ENCODE results near the gene PRDM1. TPM values are rescaled to one million over a fixed set of nuclear protein-coding genes. Genes with fewer than 3 reads are reported as not detected.

PRDM1 gene
- total and polyA plus RNA-seq, 2 donors = 1.8 to 4.0 TPM

DNA sequence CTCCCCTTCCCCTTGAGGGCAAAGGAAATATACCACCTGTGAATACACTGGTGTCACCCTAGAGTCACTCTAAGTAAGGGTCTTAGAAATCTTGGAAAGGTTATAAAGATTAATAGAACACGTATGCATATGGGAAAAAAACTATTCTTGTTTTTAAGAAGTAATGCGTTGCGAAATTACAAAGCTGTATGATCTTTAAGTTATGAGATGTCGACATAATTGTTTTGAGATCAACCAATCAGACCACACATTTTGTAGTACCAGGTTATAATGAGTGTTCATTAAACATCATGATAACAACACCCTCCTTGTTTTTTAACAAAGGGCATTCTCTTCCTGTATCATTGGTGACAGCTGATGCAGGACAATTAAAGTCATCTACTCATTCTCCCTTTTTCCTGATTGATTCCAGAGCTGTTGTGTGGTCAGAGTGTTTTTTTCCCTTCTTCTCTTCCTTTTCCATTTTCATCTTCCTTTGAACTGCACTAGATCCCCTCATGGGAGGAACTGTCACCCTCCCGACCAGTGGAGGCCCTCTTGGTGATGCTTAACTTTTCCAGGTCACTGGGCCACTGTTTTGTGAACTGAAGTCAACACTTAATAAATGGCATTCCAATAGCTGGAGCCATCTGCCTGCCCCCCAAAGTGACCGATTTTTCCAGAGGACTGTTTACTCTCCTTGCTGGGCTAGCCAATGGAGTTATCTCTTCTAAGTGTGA is 37.0 kb downstream of the PRDM1 start:
- 96% methylated on average over 6 of the region's 6 CpGs for WGBS
- no peaks in the 10 kb centered on the region for H3K9me3 ChIP-seq (ENCODE audit: control insufficient read depth in 2 of 2, insufficient read depth in 1 of 2, low read length in 1 of 2)
- peaks cover 0 to under 1% of the 10 kb centered on the region in 2 donors for H3K4me1 ChIP-seq (ENCODE audit: control insufficient read depth in 2 of 2, insufficient read depth in 2 of 2, low read length in 2 of 2)

GRCh38 chr6:106124015-106124414 is 37.9 kb downstream of the PRDM1 start:
- H3K27me3 ChIP-seq (ENCODE audit: control insufficient read depth in 2 of 2, insufficient read depth in 1 of 2, low read length in 1 of 2) = no peaks in the 10 kb centered on the region
- H3K9me3 ChIP-seq (ENCODE audit: control insufficient read depth in 2 of 2, insufficient read depth in 1 of 2, low read length in 1 of 2) = no peaks in the 10 kb centered on the region
- 86% methylated on average over 4 of the region's 4 CpGs for WGBS
- H3K36me3 ChIP-seq (ENCODE audit: control insufficient read depth in 2 of 2, insufficient read depth in 2 of 2, low read length in 1 of 2) = no peaks in the 10 kb centered on the region
- DNase-seq (ENCODE audit: low read depth in 6 of 9, low spot score in 9 of 9) = no peak
- no peaks in the 10 kb centered on the region for H3K4me1 ChIP-seq (ENCODE audit: control insufficient read depth in 2 of 2, insufficient read depth in 2 of 2, low read length in 2 of 2)
- H3K4me3 ChIP-seq (ENCODE audit: low read length in 2 of 2) = no peak overlapping the region
- H3K27ac ChIP-seq (ENCODE audit: low read depth in 1 of 2, low read length in 1 of 2) = no peak overlapping the region

More for the DNA sequence above, 37.0 kb downstream of the PRDM1 start:
- Histone ChIP-seq H3K27me3 (ENCODE audit: control insufficient read depth in 2 of 2, insufficient read depth in 1 of 2, low read length in 1 of 2) (no peaks in the 10 kb centered on the region), H3K27ac (ENCODE audit: low read depth in 1 of 2, low read length in 1 of 2) (no peak overlapping the region), H3K4me3 (ENCODE audit: low read length in 2 of 2) (no peak overlapping the region), H3K36me3 (ENCODE audit: control insufficient read depth in 2 of 2, insufficient read depth in 2 of 2, low read length in 1 of 2) (no peaks in the 10 kb centered on the region)
- DNase-seq (ENCODE audit: low read depth in 6 of 9, low spot score in 9 of 9) = no peak

- Histone ChIP-seq H3K4me3 (ENCODE audit: low read length in 2 of 2) (no peak overlapping the region), H3K4me1 (ENCODE audit: control insufficient read depth in 2 of 2, insufficient read depth in 2 of 2, low read length in 2 of 2) (no peaks in the 10 kb centered on the region), H3K27me3 (ENCODE audit: control insufficient read depth in 2 of 2, insufficient read depth in 1 of 2, low read length in 1 of 2) (no peaks in the 10 kb centered on the region), H3K36me3 (ENCODE audit: control insufficient read depth in 2 of 2, insufficient read depth in 2 of 2, low read length in 1 of 2) (no peaks in the 10 kb centered on the region), H3K27ac (ENCODE audit: low read depth in 1 of 2, low read length in 1 of 2) (no peak overlapping the region), H3K9me3 (ENCODE audit: control insufficient read depth in 2 of 2, insufficient read depth in 1 of 2, low read length in 1 of 2) (no peaks in the 10 kb centered on the region)
- no peak for DNase-seq (ENCODE audit: low read depth in 6 of 9, low spot score in 9 of 9)
- 92% methylated on average over 10 of the region's 10 CpGs for WGBS
These were observed 38.6 kb downstream of the PRDM1 start for GRCh38 chr6:106124437-106125430.

GRCh38 chr6:106125925-106126435 is 39.8 kb downstream of the PRDM1 start:
- no peaks in the 10 kb centered on the region for H3K36me3 ChIP-seq (ENCODE audit: control insufficient read depth in 2 of 2, insufficient read depth in 2 of 2, low read length in 1 of 2)
- WGBS = 73% methylated on average over 11 of the region's 11 CpGs
- DNase-seq (ENCODE audit: low read depth in 6 of 9, low spot score in 9 of 9) = no peak
- no peaks in the 10 kb centered on the region for H3K9me3 ChIP-seq (ENCODE audit: control insufficient read depth in 2 of 2, insufficient read depth in 1 of 2, low read length in 1 of 2)
- no peak overlapping the region for H3K4me3 ChIP-seq (ENCODE audit: low read length in 2 of 2)
- H3K4me1 ChIP-seq (ENCODE audit: control insufficient read depth in 2 of 2, insufficient read depth in 2 of 2, low read length in 2 of 2) = no peaks in the 10 kb centered on the region
- no peak overlapping the region for H3K27ac ChIP-seq (ENCODE audit: low read depth in 1 of 2, low read length in 1 of 2)
- H3K27me3 ChIP-seq (ENCODE audit: control insufficient read depth in 2 of 2, insufficient read depth in 1 of 2, low read length in 1 of 2) = no peaks in the 10 kb centered on the region

DNA sequence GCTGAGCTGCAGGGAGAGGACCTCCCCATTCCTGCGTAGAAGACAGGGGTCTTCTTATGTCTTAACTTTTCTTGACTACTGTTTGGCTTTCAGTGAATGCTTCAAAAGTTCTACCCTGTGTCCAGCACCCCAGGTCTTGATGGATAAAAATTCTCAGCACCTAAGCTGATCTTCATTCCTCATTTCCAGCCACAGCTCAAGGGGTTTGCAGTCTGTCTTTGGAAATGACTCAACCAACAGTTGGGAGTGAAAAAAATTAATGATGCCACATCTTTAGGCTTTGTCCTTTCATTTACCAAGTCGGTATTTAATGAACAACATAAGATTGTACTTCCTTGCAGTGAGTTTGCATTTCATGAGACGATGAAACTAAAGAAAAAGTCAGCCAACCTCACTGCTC is 40.3 kb downstream of the PRDM1 start:
- 89% methylated on average over 3 of the region's 3 CpGs for WGBS
- H3K27ac ChIP-seq (ENCODE audit: low read depth in 1 of 2, low read length in 1 of 2) = no peak overlapping the region
- no peak for DNase-seq (ENCODE audit: low read depth in 6 of 9, low spot score in 9 of 9)
- no peak overlapping the region for H3K4me3 ChIP-seq (ENCODE audit: low read length in 2 of 2)
- no peaks in the 10 kb centered on the region for H3K27me3 ChIP-seq (ENCODE audit: control insufficient read depth in 2 of 2, insufficient read depth in 1 of 2, low read length in 1 of 2)
- no peaks in the 10 kb centered on the region for H3K4me1 ChIP-seq (ENCODE audit: control insufficient read depth in 2 of 2, insufficient read depth in 2 of 2, low read length in 2 of 2)
- no peaks in the 10 kb centered on the region for H3K36me3 ChIP-seq (ENCODE audit: control insufficient read depth in 2 of 2, insufficient read depth in 2 of 2, low read length in 1 of 2)
- H3K9me3 ChIP-seq (ENCODE audit: control insufficient read depth in 2 of 2, insufficient read depth in 1 of 2, low read length in 1 of 2) = no peaks in the 10 kb centered on the region

- no peaks in the 10 kb centered on the region for H3K4me1 ChIP-seq (ENCODE audit: control insufficient read depth in 2 of 2, insufficient read depth in 2 of 2, low read length in 2 of 2)
- H3K36me3 ChIP-seq (ENCODE audit: control insufficient read depth in 2 of 2, insufficient read depth in 2 of 2, low read length in 1 of 2) = no peaks in the 10 kb centered on the region
- no peaks in the 10 kb centered on the region for H3K9me3 ChIP-seq (ENCODE audit: control insufficient read depth in 2 of 2, insufficient read depth in 1 of 2, low read length in 1 of 2)
- WGBS = 91% methylated on average over 9 of the region's 9 CpGs
- no peaks in the 10 kb centered on the region for H3K27me3 ChIP-seq (ENCODE audit: control insufficient read depth in 2 of 2, insufficient read depth in 1 of 2, low read length in 1 of 2)
- no peak for DNase-seq (ENCODE audit: low read depth in 6 of 9, low spot score in 9 of 9)
- no peak overlapping the region for H3K4me3 ChIP-seq (ENCODE audit: low read length in 2 of 2)
- H3K27ac ChIP-seq (ENCODE audit: low read depth in 1 of 2, low read length in 1 of 2) = no peak overlapping the region
These were observed 43.0 kb downstream of the PRDM1 start for GRCh38 chr6:106128981-106129781.

- Histone ChIP-seq H3K36me3 (ENCODE audit: control insufficient read depth in 2 of 2, insufficient read depth in 2 of 2, low read length in 1 of 2) (no peaks in the 10 kb centered on the region), H3K27me3 (ENCODE audit: control insufficient read depth in 2 of 2, insufficient read depth in 1 of 2, low read length in 1 of 2) (no peaks in the 10 kb centered on the region), H3K27ac (ENCODE audit: low read depth in 1 of 2, low read length in 1 of 2) (no peak overlapping the region), H3K4me1 (ENCODE audit: control insufficient read depth in 2 of 2, insufficient read depth in 2 of 2, low read length in 2 of 2) (no peaks in the 10 kb centered on the region), H3K4me3 (ENCODE audit: low read length in 2 of 2) (no peak overlapping the region), H3K9me3 (ENCODE audit: control insufficient read depth in 2 of 2, insufficient read depth in 1 of 2, low read length in 1 of 2) (no peaks in the 10 kb centered on the region)
- DNase-seq (ENCODE audit: low read depth in 6 of 9, low spot score in 9 of 9) = no peak
- 97% methylated on average over 10 of the region's 10 CpGs for WGBS
These were observed 46.1 kb downstream of the PRDM1 start for GRCh38 chr6:106132153-106132698.

GRCh38 chr6:106133040-106133439 is 46.9 kb downstream of the PRDM1 start:
- H3K4me3 ChIP-seq (ENCODE audit: low read length in 2 of 2) = no peak overlapping the region
- no peaks in the 10 kb centered on the region for H3K9me3 ChIP-seq (ENCODE audit: control insufficient read depth in 2 of 2, insufficient read depth in 1 of 2, low read length in 1 of 2)
- no peaks in the 10 kb centered on the region for H3K4me1 ChIP-seq (ENCODE audit: control insufficient read depth in 2 of 2, insufficient read depth in 2 of 2, low read length in 2 of 2)
- H3K27ac ChIP-seq (ENCODE audit: low read depth in 1 of 2, low read length in 1 of 2) = no peak overlapping the region
- no peaks in the 10 kb centered on the region for H3K36me3 ChIP-seq (ENCODE audit: control insufficient read depth in 2 of 2, insufficient read depth in 2 of 2, low read length in 1 of 2)
- no peak for DNase-seq (ENCODE audit: low read depth in 6 of 9, low spot score in 9 of 9)
- WGBS = 94% methylated on average over 6 of the region's 6 CpGs
- no peaks in the 10 kb centered on the region for H3K27me3 ChIP-seq (ENCODE audit: control insufficient read depth in 2 of 2, insufficient read depth in 1 of 2, low read length in 1 of 2)

Data from thymus (tissue), 11 donors.